Measurements from ENCODE around the gene ADGRB3.

- TF ChIP-seq CTCF (IDR thresholded peaks at IDR 0.05; ENCODE audit: low read length) (no peak), EZH2 (optimal IDR thresholded peaks at IDR 0.05; ENCODE audit: low read depth, low read length) (no peak)
Observed at GRCh38 chr6:68710496-68710895, 75.4 kb downstream of the ADGRB3 start.
